C4-2B (cell line): ENCODE data around the gene C10orf53.

Experiments
- H3K27ac ChIP-seq: fragments of 450-650 bp; 2 replicates; pipeline ENCODE4 v1.5.1; 2017
- ZFX ChIP-seq: fragments of 450-650 bp; IDR thresholded peaks from 2 replicates; pipeline ENCODE4 v1.6.1; 2017
- TF ChIP-seq, protein P1 (sequence below): fragments of 450-650 bp; conservative IDR thresholded peaks from 2 replicates; pipeline ENCODE4 v1.5.1; 2017; ENCODE audit warnings: mild to moderate bottlenecking

Gene C10orf53

DNA sequence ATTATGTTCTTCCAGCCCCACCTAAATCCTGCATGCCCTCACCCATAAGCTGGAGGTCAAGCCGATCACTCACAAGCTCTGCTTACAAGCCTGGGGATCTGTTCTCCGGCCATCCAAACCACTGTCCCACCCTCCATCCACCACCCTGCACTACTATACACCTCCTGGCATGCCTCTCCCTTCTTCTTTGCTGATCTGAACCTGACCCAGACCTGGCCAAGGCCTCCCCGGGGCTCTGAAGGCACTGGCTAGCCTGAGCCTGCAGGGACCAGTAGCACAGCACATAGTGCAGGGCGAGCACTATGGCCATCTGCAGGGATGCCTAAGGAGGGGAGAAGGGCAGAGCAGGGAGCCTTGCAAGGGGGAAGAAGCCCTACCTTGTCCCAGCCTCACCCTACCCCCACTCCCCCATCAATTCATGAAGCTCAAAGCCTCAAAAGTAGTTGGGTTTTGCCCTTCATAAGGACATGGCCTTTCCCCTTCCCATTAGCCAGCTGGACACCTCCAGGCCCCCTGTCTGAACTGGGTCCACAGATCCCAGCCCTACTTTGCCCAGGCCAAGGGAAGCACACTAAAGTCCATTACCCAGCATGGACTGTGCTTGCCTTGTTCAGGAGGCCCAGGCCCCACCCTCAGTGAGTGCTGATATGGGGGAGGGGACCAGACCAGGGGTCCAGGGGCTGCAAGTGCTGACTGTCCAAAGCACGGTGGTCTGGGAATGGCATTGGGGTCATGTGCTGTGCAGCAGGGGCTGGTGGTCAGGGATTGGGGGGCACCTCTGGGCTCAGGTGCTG lies 36.0 kb upstream of the C10orf53 start:
- TF ChIP-seq, protein P1, sequence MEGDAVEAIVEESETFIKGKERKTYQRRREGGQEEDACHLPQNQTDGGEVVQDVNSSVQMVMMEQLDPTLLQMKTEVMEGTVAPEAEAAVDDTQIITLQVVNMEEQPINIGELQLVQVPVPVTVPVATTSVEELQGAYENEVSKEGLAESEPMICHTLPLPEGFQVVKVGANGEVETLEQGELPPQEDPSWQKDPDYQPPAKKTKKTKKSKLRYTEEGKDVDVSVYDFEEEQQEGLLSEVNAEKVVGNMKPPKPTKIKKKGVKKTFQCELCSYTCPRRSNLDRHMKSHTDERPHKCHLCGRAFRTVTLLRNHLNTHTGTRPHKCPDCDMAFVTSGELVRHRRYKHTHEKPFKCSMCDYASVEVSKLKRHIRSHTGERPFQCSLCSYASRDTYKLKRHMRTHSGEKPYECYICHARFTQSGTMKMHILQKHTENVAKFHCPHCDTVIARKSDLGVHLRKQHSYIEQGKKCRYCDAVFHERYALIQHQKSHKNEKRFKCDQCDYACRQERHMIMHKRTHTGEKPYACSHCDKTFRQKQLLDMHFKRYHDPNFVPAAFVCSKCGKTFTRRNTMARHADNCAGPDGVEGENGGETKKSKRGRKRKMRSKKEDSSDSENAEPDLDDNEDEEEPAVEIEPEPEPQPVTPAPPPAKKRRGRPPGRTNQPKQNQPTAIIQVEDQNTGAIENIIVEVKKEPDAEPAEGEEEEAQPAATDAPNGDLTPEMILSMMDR: no peak
- no peak for TF ChIP-seq ZFX
- H3K27ac ChIP-seq: no peak overlapping the region

DNA sequence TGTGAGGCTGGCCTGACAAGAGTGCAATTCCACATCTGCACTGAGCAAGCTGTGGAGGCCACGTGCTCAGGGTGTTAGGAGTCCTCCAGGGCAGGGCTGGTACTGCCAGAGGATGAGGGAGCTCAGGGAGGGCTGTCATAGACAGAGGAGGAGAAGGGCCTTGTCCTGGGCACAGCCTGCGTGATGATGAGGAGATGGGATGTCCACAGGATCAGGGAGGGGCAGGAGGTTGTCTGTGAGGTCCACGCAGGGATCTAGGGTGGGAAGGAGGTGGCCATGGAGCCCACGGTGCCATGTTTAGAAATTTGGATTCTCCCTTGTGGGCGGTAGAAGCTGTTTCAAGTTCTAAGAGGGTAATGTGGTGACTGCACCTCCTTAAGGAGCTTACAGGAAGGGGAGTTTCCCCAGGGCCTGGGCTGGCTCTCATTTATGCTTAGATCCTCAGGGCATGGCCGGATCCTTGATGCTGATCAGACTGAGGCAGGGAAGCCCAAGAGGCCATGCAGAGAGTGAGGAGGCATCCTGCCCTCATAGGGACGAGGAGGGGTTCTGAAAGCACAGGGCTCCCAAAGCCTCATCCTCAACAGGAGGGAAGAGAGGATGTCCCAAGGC lies 35.3 kb upstream of the C10orf53 start:
- TF ChIP-seq, protein P1: no peak
- no peak for TF ChIP-seq ZFX
- H3K27ac ChIP-seq: no peak overlapping the region

DNA sequence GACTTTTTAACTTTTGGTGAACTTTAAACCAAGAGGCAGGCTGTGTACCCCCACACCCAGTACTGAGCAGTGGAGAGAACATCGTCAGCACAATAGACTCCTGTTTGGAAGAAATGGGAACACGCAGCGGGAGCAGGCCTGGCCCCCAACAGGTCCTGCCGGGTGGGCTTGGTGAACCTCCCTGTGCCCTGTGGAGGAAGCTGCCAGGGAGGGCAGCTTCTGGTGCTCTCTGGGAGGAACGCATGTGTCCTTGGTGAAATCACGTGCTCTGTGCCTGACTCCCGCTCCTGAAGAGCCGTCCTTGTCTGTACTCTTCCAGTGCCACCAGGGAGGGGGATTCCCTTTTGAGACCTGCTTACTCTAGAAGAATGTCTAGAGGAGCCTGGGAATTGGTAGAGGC lies 34.0 kb upstream of the C10orf53 start:
- TF ChIP-seq, protein P1: no peak
- TF ChIP-seq ZFX: no peak
- H3K27ac ChIP-seq: no peak overlapping the region

DNA sequence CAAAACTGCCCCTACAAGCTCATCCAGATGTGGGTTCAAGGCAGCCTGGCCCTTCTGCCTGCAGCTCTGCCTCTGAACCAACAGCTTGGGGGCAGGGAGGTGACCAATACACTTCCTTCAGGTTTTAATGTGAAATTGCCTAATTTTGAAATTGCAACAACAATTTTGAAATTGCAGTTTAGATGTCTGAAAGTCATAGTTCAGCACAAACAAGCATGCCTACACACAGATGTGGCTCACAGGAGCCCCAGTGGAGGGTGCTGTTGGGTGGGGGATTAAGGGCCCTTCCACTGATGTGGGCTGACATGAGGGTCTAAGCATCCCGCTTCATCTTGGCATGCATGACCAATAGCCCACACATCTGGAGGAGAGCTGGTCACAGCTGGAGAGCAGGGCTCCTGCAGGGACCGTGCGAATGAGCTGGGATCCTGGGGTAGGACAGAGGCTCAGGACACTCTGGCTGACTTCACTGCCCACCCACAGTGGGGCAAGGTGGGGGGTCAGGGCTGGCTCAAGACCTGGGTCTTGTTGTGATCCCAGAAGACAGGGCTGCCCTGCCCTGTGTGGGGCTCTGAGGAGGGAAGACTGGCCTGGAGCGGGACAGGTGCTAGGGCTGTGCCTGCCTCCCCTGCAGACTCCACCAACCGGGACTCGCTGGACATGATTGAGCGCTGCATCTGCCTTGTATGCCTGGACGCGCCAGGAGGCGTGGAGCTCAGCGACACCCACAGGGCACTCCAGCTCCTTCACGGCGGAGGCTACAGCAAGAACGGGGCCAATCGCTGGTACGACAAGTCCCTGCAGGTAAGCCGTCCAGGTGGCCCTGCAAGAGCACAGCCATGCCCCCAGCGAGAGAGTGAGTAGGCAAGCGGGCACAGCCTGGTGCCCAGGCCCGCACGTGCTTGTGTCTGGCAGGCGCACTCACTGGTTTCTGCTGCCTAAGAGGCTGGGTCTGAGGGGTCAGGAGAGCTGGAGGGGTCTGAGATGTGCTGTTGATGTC lies 33.3 kb upstream of the C10orf53 start:
- TF ChIP-seq, protein P1: no peak
- no peak overlapping the region for H3K27ac ChIP-seq

DNA sequence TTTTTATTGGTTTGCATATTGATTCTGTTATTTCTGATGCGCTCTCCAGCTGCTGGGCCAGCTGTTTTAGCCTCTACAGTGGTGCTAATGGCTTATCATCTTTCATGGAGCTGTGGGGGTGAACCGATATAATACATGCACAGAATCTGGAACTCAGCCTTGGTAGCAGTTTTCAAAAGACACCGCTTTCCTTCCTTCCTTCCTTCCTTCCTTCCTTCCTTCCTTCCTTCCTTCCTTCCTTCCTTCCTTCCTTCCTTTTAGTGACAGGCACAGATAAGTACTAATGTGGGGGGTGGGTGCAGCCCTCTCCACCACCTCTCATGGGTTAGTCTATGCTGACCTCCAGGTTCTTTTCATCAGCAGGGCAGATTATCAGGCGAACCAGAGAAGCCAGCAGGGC lies 31.9 kb upstream of the C10orf53 start:
- H3K27ac ChIP-seq: no peak overlapping the region

DNA sequence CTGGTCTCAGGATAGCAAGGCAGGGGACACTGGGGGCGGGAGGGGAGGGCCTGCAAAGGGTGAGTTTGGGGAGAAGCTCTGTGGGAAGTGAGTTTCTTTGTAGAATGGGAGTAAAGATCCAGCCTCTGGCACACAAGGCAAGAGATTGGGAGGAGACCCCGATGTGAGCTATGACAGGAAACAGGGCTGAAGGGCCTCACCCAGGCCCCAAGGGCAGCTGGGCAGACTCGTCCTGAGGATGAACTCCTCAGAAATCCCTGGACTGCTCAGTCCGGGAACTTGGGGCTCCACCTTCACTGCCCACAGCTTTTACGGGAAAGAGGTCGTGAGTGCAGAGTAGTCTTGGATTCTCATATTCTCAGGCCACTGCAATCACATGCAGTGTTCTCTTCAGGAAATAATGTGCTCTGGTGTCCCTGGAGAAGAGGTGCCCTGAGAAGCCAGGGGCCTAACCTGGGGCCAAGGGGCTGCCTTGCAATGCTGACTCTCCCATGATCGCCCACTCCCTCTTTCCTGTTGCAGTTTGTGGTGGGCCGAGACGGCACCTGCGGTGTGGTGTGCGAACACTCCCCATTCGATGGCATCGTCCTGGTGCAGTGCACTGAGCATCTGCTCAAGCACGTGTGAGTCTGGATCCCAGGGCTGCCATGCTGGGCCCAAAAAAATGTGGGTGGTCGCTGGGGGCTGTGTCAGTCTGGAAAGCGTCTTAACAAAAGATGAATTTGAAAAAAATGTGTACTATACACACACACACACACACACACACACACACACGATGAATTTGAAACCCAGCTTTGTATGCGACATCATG lies 31.3 kb upstream of the C10orf53 start:
- no peak overlapping the region for H3K27ac ChIP-seq
- TF ChIP-seq ZFX: no peak
- TF ChIP-seq, protein P1: no peak

More for the DNA sequence above, 31.9 kb upstream of the C10orf53 start:
- TF ChIP-seq, protein P1: no peak
